HG03460 (cell line): Measurements from ENCODE around the gene TIGD1.

Experiments
- ATAC-seq: cut with Tn5 transposase; IDR thresholded peaks from one replicate; pipeline ENCODE4 v1.9.1; 2021; ENCODE audit not compliant: unreplicated experiment

The TIGD1 gene

GRCh38 chr2:232550354-232551249 lies at the start of gene TIGD1, which contains the start of gene EIF4E2:
Gene TIGD1, minus strand, starts transcription at chr2:232550557. Its CDS starts 675 bp downstream, at chr2:232549882.
Gene EIF4E2, plus strand, starts transcription at chr2:232550689. Its CDS starts 36 bp downstream, at chr2:232550725.
- ATAC-seq: peak; percentile 95

- no peak for ATAC-seq
These were observed 47.9 kb upstream of the TIGD1 start for GRCh38 chr2:232598293-232598692.

GRCh38 chr2:232597362-232598079 lies 47.2 kb upstream of the TIGD1 start:
- ATAC-seq: no peak

GRCh38 chr2:232593982-232594381 lies 43.6 kb upstream of the TIGD1 start:
- ATAC-seq: no peak

- ATAC-seq: no peak
These were observed 42.5 kb upstream of the TIGD1 start for GRCh38 chr2:232592772-232593395.

DNA sequence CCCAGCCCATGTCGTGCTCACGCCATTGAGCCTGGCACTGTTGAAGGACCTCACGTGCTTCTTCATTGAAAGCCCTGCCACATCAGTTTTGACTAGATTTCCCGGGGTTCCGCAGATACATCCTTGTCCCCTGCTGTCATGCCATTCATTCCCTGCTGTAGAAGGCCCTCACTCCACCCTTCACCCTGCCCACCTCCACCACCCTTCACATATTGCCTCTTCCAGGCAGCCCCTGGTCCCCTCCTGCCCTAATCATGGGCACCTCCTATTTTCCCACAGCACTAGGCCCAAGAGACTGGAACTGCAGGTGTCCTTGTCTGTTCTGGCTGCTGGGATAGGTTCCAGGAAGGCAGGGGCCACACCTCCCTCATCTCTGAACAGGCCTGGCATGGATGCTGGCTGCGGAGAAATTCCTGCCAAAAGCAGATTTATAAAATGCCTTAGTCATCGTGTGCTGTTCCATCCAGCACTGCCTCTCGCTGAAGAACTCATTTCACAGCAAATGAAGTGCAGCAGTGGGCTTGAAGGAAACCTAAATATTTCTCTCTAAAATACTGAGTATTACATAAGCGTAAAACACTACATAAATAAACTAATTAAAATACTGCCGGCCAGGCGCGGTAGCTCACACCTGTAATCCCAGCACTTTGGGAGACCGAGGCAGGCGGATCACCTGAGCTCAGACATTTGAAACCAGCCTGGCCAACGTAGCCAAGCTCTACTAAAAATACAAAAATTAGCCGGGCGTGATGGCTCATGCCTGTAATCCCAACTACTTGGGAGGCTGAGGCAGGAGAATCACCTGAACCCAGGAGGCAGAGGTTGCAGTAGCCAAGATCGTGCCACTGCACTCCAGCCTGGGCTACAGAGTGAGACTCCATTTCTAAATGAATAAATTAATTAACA lies 38.6 kb upstream of the TIGD1 start:
- no peak for ATAC-seq

DNA sequence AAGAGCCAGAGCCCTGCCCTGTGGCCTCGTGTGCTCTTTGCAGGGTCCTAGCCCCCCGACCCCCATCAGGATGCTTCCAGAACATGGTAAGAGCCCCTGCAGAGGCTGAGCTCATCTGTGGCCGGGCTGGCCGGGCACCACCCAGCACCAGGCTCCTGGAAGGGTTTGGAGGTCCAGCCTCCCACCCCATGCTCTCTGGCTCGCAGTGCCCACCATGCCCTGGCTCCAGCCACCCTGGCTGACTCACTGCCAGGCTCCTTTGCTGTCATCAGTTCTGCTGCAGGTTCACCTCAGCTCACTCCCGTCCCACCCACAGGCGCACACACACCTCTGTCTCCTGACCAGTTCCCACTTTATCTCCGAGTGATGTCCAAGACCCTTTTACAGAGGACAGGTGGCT lies 37.7 kb upstream of the TIGD1 start:
- ATAC-seq: no peak

- ATAC-seq: no peak
These were observed 37.2 kb upstream of the TIGD1 start for GRCh38 chr2:232587512-232587911.

GRCh38 chr2:232586943-232587505 lies 36.7 kb upstream of the TIGD1 start:
- no peak for ATAC-seq

DNA sequence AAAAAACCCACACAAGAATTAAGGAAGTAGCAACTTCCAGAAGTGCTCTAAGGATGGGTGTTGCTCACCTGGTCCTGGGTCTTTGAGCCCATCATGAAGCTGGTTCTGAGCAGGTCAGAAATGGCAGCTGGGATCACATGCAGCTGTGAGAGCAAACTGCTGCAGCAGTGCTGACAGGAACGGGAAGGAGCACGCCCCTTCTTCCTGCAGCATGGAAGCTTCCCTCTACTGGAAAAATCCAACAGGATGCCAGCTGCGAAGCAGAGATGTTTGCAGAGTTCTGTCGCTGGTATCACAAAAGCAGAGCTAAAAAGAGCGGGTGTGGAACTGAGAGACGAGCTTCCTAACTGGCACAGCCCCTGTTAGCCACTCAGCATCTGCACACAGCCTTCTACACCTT lies 33.9 kb upstream of the TIGD1 start:
- ATAC-seq: no peak

- ATAC-seq: peak; percentile 64
These were observed 31.4 kb upstream of the TIGD1 start for GRCh38 chr2:232581725-232582124.

- ATAC-seq: no peak
These were observed 30.3 kb upstream of the TIGD1 start for GRCh38 chr2:232580648-232580981.

GRCh38 chr2:232578626-232579025 lies 28.3 kb upstream of the TIGD1 start:
- ATAC-seq: no peak

DNA sequence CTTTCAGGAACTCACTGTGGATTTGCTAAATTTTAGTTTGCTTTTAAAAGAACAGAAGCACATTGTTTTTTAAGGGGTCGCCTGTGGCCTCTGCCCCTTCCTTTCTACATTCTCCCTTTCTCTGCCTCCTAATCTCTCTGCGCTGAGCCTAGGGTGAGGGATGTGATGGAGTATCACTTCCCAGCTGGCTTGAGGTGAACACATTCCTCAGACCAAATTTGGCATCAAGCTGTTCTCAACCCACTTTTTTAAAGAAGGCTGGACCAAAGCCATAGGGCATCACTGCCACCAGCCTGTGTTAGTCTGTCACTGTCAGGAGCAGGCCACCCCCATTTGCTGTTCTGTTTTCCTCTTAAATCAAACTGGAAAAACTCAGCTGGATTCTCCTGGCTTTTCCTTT lies 27.5 kb upstream of the TIGD1 start:
- no peak for ATAC-seq

- no peak for ATAC-seq
These were observed 26.6 kb upstream of the TIGD1 start for GRCh38 chr2:232576995-232577394.

GRCh38 chr2:232575404-232575746 lies 25.0 kb upstream of the TIGD1 start:
- ATAC-seq: no peak

GRCh38 chr2:232574674-232575403 lies 24.5 kb upstream of the TIGD1 start:
- no peak for ATAC-seq

GRCh38 chr2:232573771-232574435 lies 23.5 kb upstream of the TIGD1 start:
- no peak for ATAC-seq

DNA sequence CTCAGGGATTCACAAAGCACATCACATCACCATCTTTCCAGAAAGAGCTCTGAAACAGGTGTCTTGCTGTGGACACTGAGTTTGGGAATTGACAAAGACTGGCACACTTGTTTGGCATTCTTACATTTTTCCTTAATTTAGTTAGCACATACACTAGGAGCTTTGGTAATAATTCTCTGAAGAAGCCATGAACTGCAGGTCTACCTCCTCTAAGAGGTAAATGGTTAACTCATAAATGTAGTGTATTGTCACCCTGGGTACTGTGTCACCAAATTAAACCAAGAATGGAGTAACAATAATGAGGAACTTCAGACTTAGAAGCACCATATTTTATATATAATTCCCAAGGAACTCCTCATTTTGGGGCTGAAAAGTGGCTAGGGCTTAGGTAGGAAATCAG lies 22.7 kb upstream of the TIGD1 start:
- no peak for ATAC-seq
